Measurements from ENCODE around the gene ZNF598. TPM values are rescaled to one million over a fixed set of nuclear protein-coding genes. Genes with fewer than 3 reads are reported as not detected.
"Not testable (repeated sequence)": the region's sequence is repeated elsewhere in the genome, so short reads cannot be mapped to it uniquely, and the experiment has no call there.

Gene ZNF598
- total RNA-seq, 4 donors from 2014 or later, result 28.3 to 145 (median 42.0) TPM

- peak overlapping the region; percentile 72 to 80 (median 76) for H3K27ac ChIP-seq
These were observed 5.7 kb upstream of the ZNF598 start for GRCh38 chr16:2015117-2015946.

GRCh38 chr16:2013527-2013926, 3.9 kb upstream of the ZNF598 start:
- Histone ChIP-seq H3K27me3 (peaks cover 3% of the 10 kb centered on the region), H3K27ac (no peak overlapping the region), H3K4me1 (peaks cover 9 to 29% (median 25%) of the 10 kb centered on the region in 4 donors), H3K9me3 (no peaks in the 10 kb centered on the region), H3K4me3 (no peak overlapping the region), H3K36me3 (no peaks in the 10 kb centered on the region)
- intact Hi-C loops (cut with DNase I; ENCODE audit: low total_unique reads) (no loop called here), in situ Hi-C loops (cut with MboI; ENCODE audit: low pct_ligation_motif_present in 1 of 4, low pct_unique_long_range_greater_than_20kb in 1 of 4, low sequenced_read_pairs in 3 of 4) (loop anchor here in 2 of 4 donors (10.0 to 25.0 kb wide), 2 partner anchors 124 to 131 kb away; partner anchors contain the start of genes RAB26 (in 2 of the 2) and PKD1 (in 1 of the 2))
- 87 to 100% methylated on average over 2 to 15 of the region's 15 CpGs for WGBS, 2 donors (ENCODE audit: low coverage in 1 of 2)
- DNase-seq, result no peak
- no peak for TF ChIP-seq POLR2AphosphoS5 (IDR thresholded peaks at IDR 0.05)
- TF ChIP-seq POLR2A (IDR thresholded peaks at IDR 0.05), result no peak
- TF ChIP-seq CTCF (IDR thresholded peaks at IDR 0.05), result no peak
- TF ChIP-seq EP300 (IDR thresholded peaks at IDR 0.05; ENCODE audit: low read depth), result no peak

More at GRCh38 chr16:2015117-2015946, 5.7 kb upstream of the ZNF598 start:
- WGBS, 2 donors (ENCODE audit: low coverage in 1 of 2), result 60 to 63% methylated on average over 11 to 24 of the region's 24 CpGs
- H3K27me3 ChIP-seq, result peaks cover 21% of the 10 kb centered on the region
- H3K4me3 ChIP-seq, result no peak overlapping the region
- intact Hi-C loops (cut with DNase I; ENCODE audit: low total_unique reads), result no loop called here
- in situ Hi-C loops (cut with MboI; ENCODE audit: low pct_ligation_motif_present in 1 of 4, low pct_unique_long_range_greater_than_20kb in 1 of 4, low sequenced_read_pairs in 3 of 4), result loop anchor here in 2 of 4 donors (10.0 to 25.0 kb wide), 2 partner anchors 122 to 129 kb away; partner anchors contain the start of genes RAB26 (in 2 of the 2) and PKD1 (in 1 of the 2)
- peak; percentile 79 for DNase-seq
- no peaks in the 10 kb centered on the region for H3K9me3 ChIP-seq
- TF ChIP-seq POLR2A (IDR thresholded peaks at IDR 0.05), result peak; percentile 63
- no peak for TF ChIP-seq CTCF (IDR thresholded peaks at IDR 0.05)
- TF ChIP-seq POLR2AphosphoS5 (IDR thresholded peaks at IDR 0.05), result peak; percentile 39 to 54 (median 52)
- TF ChIP-seq EP300 (IDR thresholded peaks at IDR 0.05; ENCODE audit: low read depth), result no peak
- no peaks in the 10 kb centered on the region for H3K36me3 ChIP-seq
- H3K4me1 ChIP-seq, result peaks cover 9 to 31% (median 26%) of the 10 kb centered on the region in 4 donors

GRCh38 chr16:2011726-2012125, 2.1 kb upstream of the ZNF598 start:
- in situ Hi-C loops (cut with MboI; ENCODE audit: low pct_ligation_motif_present in 1 of 4, low pct_unique_long_range_greater_than_20kb in 1 of 4, low sequenced_read_pairs in 3 of 4), result loop anchor here in 2 of 4 donors (10.0 to 25.0 kb wide), 2 partner anchors 126 to 133 kb away; partner anchors contain the start of genes RAB26 (in 2 of the 2) and PKD1 (in 1 of the 2)
- H3K36me3 ChIP-seq; H3K4me3 ChIP-seq; H3K27ac ChIP-seq; H3K9me3 ChIP-seq; DNase-seq; H3K27me3 ChIP-seq; intact Hi-C loops (cut with DNase I; ENCODE audit: low total_unique reads): not testable (repeated sequence)
- WGBS, 2 donors (ENCODE audit: low coverage in 1 of 2), result 81 to 82% methylated on average over 8 to 9 of the region's 9 CpGs
- H3K4me1 ChIP-seq, result peaks cover 24 to 47% (median 41%) of the 10 kb centered on the region in 4 donors

GRCh38 chr16:2009164-2009711, 383 bp downstream of the ZNF598 start:
- Histone ChIP-seq H3K27ac (peak overlapping the region; percentile 93 to 98 (median 94)), H3K27me3 (no peaks in the 10 kb centered on the region), H3K36me3 (no peaks in the 10 kb centered on the region), H3K4me1 (peaks cover 28 to 49% (median 41%) of the 10 kb centered on the region in 4 donors), H3K4me3 (peak overlapping the region; percentile 78 to 98 (median 85)), H3K9me3 (no peaks in the 10 kb centered on the region)
- in situ Hi-C loops (cut with MboI; ENCODE audit: low pct_ligation_motif_present in 1 of 4, low pct_unique_long_range_greater_than_20kb in 1 of 4, low sequenced_read_pairs in 3 of 4), result loop anchor here in 1 of 4 donors (25.0 kb wide), 1 partner anchor 128 kb away; the partner anchor contains the start of genes PKD1 and RAB26
- TF ChIP-seq CTCF (IDR thresholded peaks at IDR 0.05), result no peak
- TF ChIP-seq POLR2AphosphoS5 (IDR thresholded peaks at IDR 0.05), result no peak
- no peak for TF ChIP-seq POLR2A (IDR thresholded peaks at IDR 0.05)
- WGBS, 2 donors (ENCODE audit: low coverage in 1 of 2), result 0% methylated on average over 3 of the region's 55 CpGs; no CpG with 5 or more reads in 1 of the 2 donors
- DNase-seq, result no peak
- intact Hi-C loops (cut with DNase I; ENCODE audit: low total_unique reads), result loop anchor here (10.0 kb wide), 1 partner anchor 226 kb away; the partner anchor contains the start of gene DNASE1L2
